Measurements from ENCODE around the gene CCDC17. TPM values are rescaled to one million over a fixed set of nuclear protein-coding genes. Genes with fewer than 3 reads are reported as not detected.

CCDC17 gene
- total and polyA plus RNA-seq, 2 experiments from 2014 or later: 0.73 to 1.4 TPM

- no peak overlapping the region for H2AFZ ChIP-seq
- TF ChIP-seq EZH2phosphoT487 (IDR thresholded peaks at IDR 0.05; ENCODE audit: low read depth, severe bottlenecking, unreplicated experiment): no peak
- no peak for TF ChIP-seq CTCF (IDR thresholded peaks at IDR 0.05; ENCODE audit: poor library complexity)
- no peak for TF ChIP-seq EZH2 (IDR thresholded peaks at IDR 0.05; ENCODE audit: borderline replicate concordance)
- no peaks in the 10 kb centered on the region for H3K9me2 ChIP-seq (replicated peaks; ENCODE audit: insufficient read depth)
- H4K20me1 ChIP-seq (ENCODE audit: insufficient read depth, poor library complexity, severe bottlenecking): no peaks in the 10 kb centered on the region
- H3K79me2 ChIP-seq: no peaks in the 10 kb centered on the region
- H3K4me3 ChIP-seq: no peak overlapping the region
- no peaks in the 10 kb centered on the region for H3K36me3 ChIP-seq (replicated peaks; ENCODE audit: insufficient read depth, low read depth)
- no peak for DNase-seq (ENCODE audit: low spot score)
- no peaks in the 10 kb centered on the region for H3K27me3 ChIP-seq
- H3K4me1 ChIP-seq (ENCODE audit: insufficient read depth): no peaks in the 10 kb centered on the region
- H3K4me2 ChIP-seq: no peak overlapping the region
- no peaks in the 10 kb centered on the region for H3K9me3 ChIP-seq (ENCODE audit: low read depth)
- WGBS (ENCODE audit: low lambda C conversion rate, missing lambda C conversion rate): 96% methylated on average over 17 of the region's 17 CpGs
- H3K27ac ChIP-seq: no peak overlapping the region
Observed at GRCh38 chr1:45620588-45621500, 3.0 kb downstream of the CCDC17 start.

- Histone ChIP-seq H3K27ac (no peak overlapping the region), H3K4me3 (no peak overlapping the region), H3K4me1 (ENCODE audit: insufficient read depth) (no peaks in the 10 kb centered on the region), H3K79me2 (no peaks in the 10 kb centered on the region), H3K4me2 (no peak overlapping the region), H3K36me3 (replicated peaks; ENCODE audit: insufficient read depth, low read depth) (no peaks in the 10 kb centered on the region), H2AFZ (no peak overlapping the region), H3K27me3 (no peaks in the 10 kb centered on the region), H3K9me2 (replicated peaks; ENCODE audit: insufficient read depth) (no peaks in the 10 kb centered on the region), H4K20me1 (ENCODE audit: insufficient read depth, poor library complexity, severe bottlenecking) (no peaks in the 10 kb centered on the region), H3K9me3 (ENCODE audit: low read depth) (no peaks in the 10 kb centered on the region)
- no peak for DNase-seq (ENCODE audit: low spot score)
- 71% methylated on average over 8 of the region's 8 CpGs for WGBS (ENCODE audit: low lambda C conversion rate, missing lambda C conversion rate)
- TF ChIP-seq CTCF (IDR thresholded peaks at IDR 0.05; ENCODE audit: poor library complexity): no peak
- TF ChIP-seq EZH2phosphoT487 (IDR thresholded peaks at IDR 0.05; ENCODE audit: low read depth, severe bottlenecking, unreplicated experiment): no peak
- TF ChIP-seq EZH2 (IDR thresholded peaks at IDR 0.05; ENCODE audit: borderline replicate concordance): no peak
Observed at GRCh38 chr1:45619149-45619921, 4.5 kb downstream of the CCDC17 start.

GRCh38 chr1:45617618-45618017 lies 6.2 kb downstream of the CCDC17 start:
- Histone ChIP-seq H3K27me3 (no peaks in the 10 kb centered on the region), H3K36me3 (replicated peaks; ENCODE audit: insufficient read depth, low read depth) (no peaks in the 10 kb centered on the region), H2AFZ (no peak overlapping the region), H4K20me1 (ENCODE audit: insufficient read depth, poor library complexity, severe bottlenecking) (no peaks in the 10 kb centered on the region), H3K9me3 (ENCODE audit: low read depth) (no peaks in the 10 kb centered on the region), H3K9me2 (replicated peaks; ENCODE audit: insufficient read depth) (no peaks in the 10 kb centered on the region), H3K4me2 (no peak overlapping the region), H3K4me1 (ENCODE audit: insufficient read depth) (no peaks in the 10 kb centered on the region), H3K27ac (no peak overlapping the region), H3K4me3 (no peak overlapping the region), H3K79me2 (peaks cover 3% of the 10 kb centered on the region)
- TF ChIP-seq EZH2phosphoT487 (IDR thresholded peaks at IDR 0.05; ENCODE audit: low read depth, severe bottlenecking, unreplicated experiment) (no peak), CTCF (IDR thresholded peaks at IDR 0.05; ENCODE audit: poor library complexity) (no peak), EZH2 (IDR thresholded peaks at IDR 0.05; ENCODE audit: borderline replicate concordance) (no peak)
- 97% methylated on average over 4 of the region's 4 CpGs for WGBS (ENCODE audit: low lambda C conversion rate, missing lambda C conversion rate)
- no peak for DNase-seq (ENCODE audit: low spot score)

All from hepatocyte (in vitro differentiated cells).